Stimulated activated CD4-positive, alpha-beta T cell treated with anti-CD3 and anti-CD28 coated beads, Interleukin-1b, Interleukin-23, amount 100 ng/mL, for 4 hours (primary cell): ENCODE data around the gene MIB1.
"Not testable (repeated sequence)": the region's sequence is repeated elsewhere in the genome, so short reads cannot be mapped to it uniquely, and the experiment has no call there.

Experiments used
- DNase-seq, 2 donors: peaks; one replicate each; pipeline ENCODE4 v3.0.0-alpha.2; 2020; ENCODE audit warnings: low read depth in 2 of 2

MIB1 gene

DNA sequence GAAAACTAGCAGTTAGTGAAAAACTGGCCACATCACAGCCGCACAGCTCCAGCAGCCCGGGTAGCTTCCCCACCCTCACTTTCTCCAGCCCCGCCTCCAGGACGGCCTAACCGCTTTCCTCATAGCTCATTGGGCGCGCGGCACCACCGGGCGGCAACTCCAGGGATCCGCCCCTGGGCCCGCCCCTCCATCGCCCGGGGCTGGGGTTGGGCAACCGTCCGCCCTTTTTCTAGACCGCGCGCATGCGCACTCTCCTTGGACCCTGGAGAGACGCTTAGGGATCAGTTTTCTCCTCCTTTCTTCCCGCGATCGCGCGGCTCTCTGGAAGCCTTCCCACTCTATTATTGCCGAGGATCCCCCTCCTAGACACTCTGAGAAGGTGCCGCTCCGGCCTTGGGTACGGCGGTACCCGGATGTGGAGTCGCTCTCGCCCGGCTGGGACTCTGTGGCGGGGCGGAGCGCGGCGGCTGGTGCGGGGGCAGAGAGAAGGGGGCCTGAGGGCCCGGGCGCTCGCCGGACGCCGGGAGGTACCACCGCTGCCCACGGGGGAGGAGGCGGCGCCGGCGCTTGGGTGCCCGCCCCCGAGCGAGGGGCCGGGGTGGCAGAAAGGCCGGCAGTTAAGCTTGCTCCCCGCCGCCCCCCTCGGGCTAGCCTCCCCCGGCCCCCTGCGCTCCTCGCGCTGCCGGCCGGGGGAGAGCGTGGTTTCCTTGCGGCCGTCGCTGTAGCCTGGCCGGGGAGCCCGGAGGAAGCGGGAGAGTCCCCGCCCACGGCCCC is at the start of gene MIB1:
Gene MIB1, plus strand, starts transcription at position 255 of the 774 bp plus-strand sequence. CDS start 792 bp downstream, outside the sequence.
- DNase-seq = peak; percentile 97 to 99

DNA sequence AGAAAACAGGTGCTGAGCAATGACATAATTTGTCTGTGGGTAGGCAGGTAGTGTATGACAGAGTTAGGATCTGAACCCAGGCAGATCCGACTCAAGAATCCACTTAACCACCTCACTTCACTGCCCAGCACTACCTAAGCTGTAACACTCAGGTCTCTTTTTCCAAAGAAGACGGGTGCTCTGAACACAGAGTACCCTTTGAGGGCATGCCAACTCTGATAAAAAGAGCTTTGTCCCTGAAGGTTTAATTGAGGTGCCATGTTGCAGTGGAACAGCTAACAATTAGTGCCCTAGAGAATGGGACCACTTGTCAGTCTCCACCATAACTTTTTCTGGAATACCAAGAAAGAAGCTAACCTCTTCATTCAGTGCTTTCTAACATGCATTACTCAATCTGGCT is 47.3 kb upstream of the MIB1 start:
- DNase-seq = no peak

DNA sequence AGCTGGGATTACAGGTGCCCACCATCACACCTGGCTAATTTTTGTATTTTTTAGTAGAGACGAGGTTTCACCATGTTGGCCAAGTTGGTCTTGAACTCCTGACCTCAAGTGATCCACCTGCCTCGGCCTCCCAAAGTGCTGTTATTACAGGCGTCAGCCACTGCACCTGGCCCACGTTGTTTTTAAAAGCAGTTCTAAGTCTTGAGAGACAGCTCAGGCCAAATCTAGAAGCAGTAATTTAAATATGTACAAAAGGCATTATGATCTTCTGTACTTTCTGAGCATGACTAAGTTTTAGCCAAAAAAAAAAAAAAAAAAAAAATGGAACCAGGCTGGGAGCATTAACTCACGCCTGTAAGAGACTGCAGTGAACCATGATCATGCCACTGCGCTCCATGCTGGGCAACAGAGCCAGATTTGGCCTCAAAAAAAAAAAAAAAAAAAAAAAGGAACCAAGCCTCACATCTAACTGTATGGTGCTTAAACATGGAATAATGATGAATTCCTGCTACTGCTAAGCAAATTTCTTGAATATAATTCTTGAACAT is 40.0 kb upstream of the MIB1 start:
- no peak for DNase-seq

DNA sequence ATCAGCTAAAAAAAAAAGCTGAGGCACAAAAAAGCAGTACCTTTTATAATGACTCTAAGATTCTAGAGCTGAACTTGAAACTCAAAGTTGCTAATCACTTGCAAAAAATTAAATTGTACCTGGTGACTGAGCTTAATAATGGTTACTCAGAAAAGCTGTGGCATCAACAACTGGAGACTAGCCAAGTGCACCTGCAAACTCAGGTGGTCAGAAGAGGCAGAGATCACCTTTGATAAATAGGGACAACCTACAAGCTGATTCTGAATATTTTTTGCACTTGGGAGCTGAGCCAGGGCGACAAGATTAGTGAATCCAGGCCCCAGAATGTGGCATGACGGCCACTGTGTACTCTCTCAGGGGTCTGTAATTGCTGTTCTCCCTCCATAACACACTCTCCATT is 39.0 kb upstream of the MIB1 start:
- DNase-seq = no peak

DNA sequence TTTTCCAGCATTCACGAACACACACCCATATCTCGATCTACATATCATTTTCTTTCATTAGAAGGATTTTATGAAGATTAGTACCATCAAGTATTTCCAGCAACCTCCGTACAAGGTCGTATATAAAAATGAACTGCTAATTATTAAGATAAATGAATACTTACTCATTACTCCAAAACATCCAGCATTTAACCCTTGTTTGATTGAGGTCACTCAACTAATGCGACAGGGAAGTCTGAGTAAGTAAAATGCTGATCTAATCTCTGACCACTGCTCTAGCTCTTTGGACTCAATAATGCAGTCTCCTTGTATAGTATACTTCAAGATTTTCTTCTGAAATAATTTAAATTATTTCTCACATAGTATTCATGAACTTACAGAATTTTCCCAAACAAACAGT is 38.0 kb upstream of the MIB1 start:
- no peak for DNase-seq

DNA sequence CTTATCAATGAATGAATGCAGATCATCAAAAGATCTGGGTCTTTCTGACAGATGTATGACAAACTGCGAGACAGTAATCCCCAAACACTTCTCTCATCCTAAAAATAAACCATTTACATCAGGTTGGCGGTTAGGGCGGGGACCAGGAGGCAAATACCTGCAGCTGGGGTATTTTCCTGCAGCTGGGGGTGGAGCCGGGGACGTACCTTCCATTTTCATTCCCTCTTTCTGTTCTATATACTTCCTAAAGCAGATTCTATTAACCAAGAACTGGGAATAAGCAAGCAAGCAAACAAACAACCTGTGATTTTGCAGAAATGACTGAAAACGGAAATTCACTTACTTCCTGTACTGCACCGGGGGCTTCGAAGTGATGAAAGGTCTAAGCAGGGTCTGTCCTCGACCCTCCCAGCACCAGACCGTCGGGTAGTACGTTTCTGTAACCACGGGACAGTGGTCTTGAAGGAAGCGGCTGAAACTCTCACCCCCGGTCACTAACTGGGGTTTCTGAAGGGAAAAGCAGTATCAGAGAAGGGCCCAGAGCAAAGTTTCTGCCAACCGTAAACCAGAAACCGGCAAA is 37.3 kb upstream of the MIB1 start:
- DNase-seq = peak in 1 of 2 donors; percentile 11

DNA sequence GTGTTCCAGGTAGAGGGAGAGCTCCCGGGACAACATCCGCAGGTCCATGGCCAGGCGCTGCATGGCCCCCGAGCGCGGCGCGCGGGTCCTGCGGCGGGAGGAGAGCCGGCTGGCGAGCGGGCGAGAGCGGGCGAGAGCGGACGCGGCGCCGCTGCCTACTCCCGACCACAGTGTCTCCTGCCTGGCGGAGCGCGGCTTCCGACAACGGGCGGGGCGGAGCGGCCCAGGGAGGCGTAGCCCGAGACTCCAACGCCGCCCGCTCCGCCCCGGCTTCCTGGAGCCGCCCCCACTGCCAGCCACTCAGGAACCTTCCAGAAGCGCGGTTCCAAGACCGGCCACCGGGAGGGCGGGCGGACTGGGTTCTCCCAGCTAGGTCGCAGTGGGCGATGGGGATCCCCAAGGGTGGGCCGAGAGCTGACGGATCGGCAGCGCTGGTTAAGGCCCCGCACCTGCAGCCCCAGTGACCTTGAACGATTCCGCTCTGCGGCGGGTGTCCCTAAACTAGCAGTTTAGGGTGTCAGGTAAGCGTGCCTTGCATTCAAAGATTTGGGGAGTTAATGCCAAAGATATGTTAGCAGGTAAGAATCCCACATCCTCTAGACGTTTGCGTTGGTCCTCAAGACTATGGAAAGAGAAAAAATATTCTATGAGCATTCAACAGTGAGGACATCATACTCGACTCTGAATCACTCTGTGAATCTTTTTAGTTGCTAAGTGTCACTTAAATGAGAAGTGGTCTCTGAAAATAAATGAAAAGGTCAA is 35.8 kb upstream of the MIB1 start, which contains the start of gene ABHD3:
Gene ABHD3, minus strand, starts transcription at position 172 of the 762 bp plus-strand sequence. Its CDS starts 109 bp downstream, at position 63.
- DNase-seq = peak; percentile 80 to 84

DNA sequence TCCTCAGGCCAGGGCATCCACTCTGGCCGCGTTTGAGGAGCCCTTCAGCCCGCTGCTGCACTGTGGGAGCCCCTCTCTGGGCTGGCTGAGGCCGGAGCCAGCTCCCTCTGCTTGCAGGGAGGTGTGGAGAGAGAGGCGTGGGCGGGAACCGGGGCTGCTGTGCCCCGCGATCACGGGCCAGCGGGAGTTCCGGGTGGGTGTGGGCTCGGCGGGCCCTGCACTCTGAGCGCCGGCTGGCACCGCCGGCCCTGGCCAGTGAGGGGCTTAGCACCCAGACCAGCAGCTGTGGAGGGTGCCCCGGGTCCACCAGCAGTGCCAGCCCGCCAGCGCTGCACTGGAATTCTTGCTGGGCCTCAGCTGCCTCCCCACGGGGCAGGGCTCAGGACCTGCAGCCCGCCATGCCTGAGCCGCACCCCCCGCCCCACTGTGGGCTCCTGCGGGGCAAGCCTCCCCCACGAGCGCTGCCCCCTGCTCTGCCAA is 34.2 kb upstream of the MIB1 start:
- DNase-seq = no peak

DNA sequence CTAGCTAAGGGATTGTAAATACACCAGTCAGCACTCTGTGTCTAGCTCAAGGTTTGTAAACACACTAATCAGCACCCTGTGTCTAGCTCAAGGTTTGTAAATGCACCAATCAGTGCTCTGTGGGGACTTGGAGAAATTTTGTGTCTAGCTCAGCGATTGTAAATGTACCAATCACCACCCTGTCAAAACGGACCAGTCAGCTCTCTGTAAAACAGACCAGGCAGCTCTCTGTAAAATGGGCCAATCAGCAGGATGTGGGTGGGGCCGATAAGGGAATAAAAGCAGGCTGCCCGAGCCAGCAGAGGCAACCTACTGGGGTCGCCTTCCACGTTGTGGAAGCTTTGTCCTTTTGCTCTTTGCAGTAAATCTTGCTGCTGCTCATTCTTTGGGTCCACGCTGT is 33.5 kb upstream of the MIB1 start:
- not testable (repeated sequence) for DNase-seq

DNA sequence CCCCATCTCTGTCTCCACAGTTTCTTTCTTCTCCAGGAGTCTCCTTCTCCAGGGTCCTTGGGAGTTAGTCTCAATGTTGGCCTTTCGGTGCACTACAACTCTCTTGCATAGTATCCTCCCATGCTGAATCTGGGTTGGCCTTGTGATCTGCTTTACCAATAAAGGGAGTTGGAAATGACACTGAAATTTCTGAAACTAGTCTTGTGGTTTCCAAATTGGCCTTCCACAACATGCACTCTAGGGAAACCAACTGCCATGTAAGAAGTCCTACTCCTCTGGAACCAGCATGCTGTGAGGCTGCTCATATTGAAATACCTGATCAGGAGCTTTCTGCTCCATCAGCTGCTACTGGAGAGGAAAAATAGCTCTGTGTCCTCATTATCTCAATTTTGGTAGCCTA is 26.1 kb upstream of the MIB1 start:
- DNase-seq = no peak

DNA sequence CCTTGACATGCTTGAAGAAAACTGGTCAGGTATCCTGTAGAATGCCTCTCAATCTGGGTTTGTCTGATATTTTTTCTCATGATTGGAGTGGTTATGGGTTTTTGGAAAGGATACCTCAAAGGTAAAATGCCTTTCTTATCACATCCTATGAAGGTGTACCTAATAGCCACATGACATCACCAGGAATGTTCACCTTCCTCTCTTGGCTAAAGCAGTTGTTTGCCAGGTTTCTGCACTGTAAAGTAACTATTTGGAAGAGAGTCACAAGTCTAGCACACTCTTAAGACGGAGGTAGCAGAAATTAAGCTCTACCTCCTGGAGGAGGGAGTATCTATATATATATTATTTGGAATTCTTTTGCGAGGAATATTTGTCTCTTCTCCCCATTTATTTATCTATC is 17.9 kb upstream of the MIB1 start:
- DNase-seq = no peak

DNA sequence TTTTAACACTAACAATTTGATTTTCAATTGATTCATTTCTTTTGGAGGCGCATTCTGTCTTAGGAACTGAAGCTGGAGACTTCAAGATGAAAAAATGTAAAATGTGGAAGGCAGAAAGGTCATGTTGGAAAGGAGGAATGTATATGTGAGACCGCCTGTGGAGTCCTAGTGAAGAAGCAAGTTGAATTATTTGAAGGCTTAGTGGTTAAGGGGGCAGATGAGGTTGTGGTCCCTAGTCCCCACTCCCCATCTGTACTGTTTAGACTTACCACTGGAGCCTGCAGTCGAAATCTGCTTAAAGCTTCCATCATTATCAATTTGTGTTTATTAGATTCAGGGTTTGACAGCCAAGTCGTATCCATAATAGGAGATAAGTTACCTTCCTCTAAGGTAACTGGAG is 15.4 kb upstream of the MIB1 start:
- DNase-seq = no peak

DNA sequence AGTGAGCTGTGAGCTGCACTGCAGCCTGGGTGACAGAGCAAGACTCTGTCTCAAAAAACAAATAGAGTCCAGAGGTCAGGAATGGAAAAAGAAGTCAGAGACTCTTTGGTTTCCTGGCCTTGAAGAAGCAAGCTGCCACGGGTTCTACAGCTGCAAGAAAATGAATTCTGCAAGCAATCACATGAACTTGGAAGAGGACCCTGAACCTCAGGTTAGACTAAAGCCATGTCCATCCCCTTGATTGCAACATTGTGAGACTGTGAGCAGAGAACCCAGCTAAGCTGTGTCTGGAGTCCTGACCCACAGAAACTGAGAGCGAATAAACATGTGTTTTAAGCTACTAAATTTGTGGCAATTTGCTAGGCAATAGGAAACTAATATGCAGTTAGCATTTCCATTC is 12.9 kb upstream of the MIB1 start:
- DNase-seq = no peak

DNA sequence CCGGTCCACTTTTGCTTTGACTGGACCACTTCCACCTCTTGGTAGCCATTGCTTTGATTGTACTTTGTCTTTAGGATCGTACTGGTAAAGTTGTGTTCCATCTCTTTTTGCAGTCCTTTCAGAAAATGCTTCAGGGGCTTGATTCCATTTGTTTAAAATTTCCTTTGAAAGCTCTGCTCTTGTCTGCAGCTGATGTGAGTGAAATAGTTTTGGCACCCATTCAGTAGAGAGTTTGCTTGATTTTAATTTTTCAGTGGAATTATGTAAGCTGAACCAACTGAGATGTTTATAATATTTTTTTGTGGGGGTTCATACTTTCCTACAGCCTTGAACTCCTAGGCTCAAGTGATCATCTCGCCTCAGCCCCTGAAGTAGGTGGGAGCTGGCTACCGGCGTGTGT is 7.6 kb upstream of the MIB1 start:
- no peak for DNase-seq

DNA sequence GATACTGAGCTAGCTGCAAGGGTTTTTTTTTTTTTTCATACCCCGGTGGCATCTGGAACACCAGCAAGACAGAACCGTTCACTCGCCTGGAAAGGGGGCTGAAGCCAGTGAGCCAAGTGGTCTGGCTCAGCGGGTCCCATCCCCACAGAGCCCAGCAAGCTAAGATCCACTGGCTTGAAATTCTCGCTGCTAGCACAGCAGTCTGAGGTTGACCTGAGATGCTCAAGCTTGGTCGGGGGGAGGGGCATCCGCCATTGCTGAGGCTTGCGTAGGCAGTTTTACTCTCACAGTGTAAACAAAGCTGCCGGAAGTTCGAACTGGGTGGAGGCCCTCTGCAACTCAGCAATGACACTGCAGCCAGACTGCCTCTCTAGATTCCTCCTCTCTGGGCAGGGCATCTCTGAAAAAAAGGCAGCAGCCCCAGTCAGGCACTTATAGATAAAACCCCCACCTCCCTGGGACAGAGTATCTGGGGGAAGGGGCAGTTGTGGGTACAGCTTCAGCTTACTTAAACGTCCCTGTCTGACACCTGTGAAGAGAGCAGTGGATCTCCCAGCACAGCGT is 5.1 kb upstream of the MIB1 start:
- peak; percentile 11 to 17 for DNase-seq

DNA sequence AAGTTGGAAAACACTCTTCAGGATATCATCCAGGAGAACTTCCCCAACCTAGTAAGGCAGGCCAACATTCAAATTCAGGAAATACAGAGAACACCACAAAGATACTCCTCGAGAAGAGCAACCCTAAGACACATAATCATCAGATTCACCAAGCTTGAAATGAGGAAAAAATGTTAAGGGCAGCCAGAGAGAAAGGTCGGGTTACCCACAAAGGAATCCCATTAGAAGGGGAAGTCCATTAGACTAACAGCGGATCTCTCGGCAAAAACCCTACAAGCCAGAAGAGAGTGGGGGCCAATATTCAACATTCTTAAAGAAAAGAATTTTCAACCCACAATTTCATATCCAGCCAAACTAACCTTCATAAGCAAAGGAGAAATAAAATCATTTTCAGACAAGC is 3.7 kb upstream of the MIB1 start:
- not testable (repeated sequence) for DNase-seq

DNA sequence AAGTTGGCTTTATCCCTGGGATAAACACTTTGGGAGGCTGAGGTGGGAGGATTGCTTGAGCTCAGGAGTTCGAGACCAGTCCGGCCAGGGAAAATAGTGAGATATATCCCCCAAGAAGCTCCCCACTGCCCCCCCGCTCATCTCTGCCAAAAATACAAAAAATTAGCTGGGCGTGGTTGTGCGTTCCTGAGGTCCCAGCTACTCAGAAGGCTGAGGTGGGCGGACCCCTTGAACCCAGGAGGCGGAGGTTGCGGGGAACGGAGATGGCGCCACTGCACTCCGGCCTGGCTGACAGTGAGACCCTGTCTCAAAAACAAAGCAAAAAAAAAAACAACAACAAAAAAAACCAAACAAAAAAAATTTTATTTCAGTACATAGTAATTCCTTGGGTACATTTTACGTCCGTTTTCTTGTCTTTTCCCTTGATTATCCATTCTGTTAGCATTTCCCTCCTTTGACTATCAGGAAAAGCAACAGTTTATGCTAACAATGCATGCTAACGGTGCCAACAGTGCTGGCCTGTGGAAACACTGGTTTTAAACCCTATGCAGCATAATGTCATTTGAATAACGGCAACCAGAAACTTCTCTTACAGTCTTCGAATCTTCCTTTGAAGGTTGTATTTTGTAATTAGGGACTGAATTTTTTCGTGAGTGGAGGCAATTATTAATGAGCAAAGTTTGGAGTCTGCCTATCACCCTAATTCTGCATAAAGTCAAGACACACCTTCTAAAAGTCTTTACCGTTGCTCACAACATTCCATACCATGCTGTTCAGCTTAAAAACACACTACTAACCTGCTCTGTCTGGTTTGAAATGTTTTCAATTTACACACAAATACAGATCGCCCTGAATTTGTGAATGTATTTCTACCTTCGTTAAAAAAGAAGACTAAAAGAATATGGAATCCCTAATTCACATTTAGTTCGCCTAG is 721 bp upstream of the MIB1 start:
- no peak for DNase-seq

DNA sequence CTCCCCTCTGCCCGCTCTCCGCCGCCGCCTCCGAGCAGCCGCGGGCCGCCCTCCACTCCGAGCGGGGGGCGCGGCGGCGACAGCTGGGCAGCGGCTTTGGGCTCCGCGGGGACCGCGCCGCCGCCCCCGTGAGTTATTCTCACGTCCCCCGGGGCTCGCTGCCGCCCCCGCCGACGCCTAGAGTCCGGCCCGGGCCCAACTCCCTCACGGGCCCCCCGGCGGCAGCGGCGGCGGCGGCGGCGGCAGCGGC is 645 bp downstream of the MIB1 start:
- DNase-seq = peak in 1 of 2 donors; percentile 50

DNA sequence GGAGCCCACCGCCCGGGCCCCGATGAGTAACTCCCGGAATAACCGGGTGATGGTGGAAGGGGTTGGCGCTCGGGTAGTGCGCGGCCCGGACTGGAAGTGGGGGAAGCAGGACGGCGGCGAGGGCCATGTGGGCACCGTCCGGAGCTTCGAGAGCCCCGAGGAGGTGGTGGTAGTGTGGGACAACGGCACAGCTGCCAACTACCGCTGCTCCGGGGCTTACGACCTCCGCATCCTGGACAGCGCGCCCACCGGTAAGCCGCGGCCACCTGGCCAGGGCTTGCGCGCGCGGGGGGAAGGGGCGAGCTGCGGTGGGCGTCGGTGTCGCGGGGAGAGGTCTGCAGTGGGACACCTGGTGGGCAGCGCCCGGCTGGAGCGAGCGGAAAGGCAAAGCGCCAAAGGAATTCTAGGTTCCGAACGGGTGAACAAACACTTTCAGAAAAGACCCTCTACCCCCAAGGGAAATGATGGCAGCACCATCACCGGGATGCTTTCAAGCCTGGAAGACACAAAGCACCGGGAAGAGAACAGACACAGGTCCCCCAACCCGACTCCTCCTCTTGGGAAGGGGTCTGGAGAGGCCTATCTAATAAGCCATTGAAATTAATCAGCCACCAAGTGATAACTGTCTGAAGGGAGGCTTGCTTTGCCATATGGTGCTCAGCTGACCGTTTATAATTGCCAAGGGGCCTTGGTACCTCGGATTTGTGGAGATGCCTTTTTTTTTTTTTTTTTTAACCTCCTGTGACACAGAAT is 1.1 kb downstream of the MIB1 start:
- DNase-seq = no peak

DNA sequence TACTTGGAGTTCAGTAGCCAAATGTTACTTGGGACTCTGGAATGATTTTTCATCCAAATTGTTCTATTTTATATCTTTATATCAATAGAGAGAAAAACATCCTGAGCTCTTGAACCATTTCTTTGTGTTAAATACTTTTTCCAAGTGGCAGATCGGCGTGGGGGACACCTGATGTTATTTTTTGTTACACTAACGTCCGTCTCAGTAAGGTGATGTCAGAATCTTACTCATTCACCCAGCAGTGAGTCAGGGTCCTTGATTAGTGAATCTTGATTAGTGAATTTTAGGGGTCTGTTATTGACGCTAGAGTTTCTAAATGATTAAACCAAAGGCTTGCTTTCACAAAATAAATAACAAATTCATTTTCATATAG is 1.7 kb downstream of the MIB1 start:
- no peak for DNase-seq
